ENCODE data around the gene SIN3B. TPM values are rescaled to one million over a fixed set of nuclear protein-coding genes. Genes with fewer than 3 reads are reported as not detected.

SIN3B gene
- total and polyA plus RNA-seq, 2 donors (not counting 1 experiment from before 2014, with no cell fraction given), result 118 to 138 TPM

- Histone ChIP-seq H3K4me2 (replicated peaks; ENCODE audit: low read depth, low read length, poor library complexity, severe bottlenecking) (no peak overlapping the region), H3K9ac (ENCODE audit: low read length) (no peak overlapping the region), H3K9me3 (ENCODE audit: control extremely low read depth in 1 of 3, control insufficient read depth in 2 of 3, insufficient read depth in 1 of 3, low read length in 2 of 3) (peaks cover 4 to 26% (median 16%) of the 10 kb centered on the region in 3 donors), H3K79me2 (ENCODE audit: control insufficient read depth, insufficient read depth, low read length) (no peaks in the 10 kb centered on the region), H4K20me1 (ENCODE audit: control insufficient read depth, insufficient read depth, low read length, poor library complexity, severe bottlenecking) (no peaks in the 10 kb centered on the region), H3K27me3 (replicated peaks in 1 of 4; ENCODE audit: control extremely low read depth in 1 of 4, control insufficient read depth in 3 of 4, insufficient read depth in 4 of 4, low read length in 3 of 4) (no peaks in the 10 kb centered on the region), H3K4me1 (ENCODE audit: control insufficient read depth in 2 of 2, insufficient read depth in 2 of 2, low read length in 2 of 2) (no peaks in the 10 kb centered on the region), H3K36me3 (replicated peaks in 1 of 2; ENCODE audit: control extremely low read depth in 1 of 2, control insufficient read depth in 1 of 2, extremely low read depth in 1 of 2, insufficient read depth in 2 of 2, low read length in 1 of 2) (no peaks in the 10 kb centered on the region), H3K4me3 (ENCODE audit: control extremely low read depth in 1 of 5, extremely low read depth in 1 of 5, insufficient read depth in 1 of 5, low read depth in 2 of 5, low read length in 4 of 5) (no peak overlapping the region), H2AFZ (ENCODE audit: insufficient read depth, low read depth, low read length, poor library complexity, severe bottlenecking) (no peak overlapping the region), H3K27ac (ENCODE audit: low read length in 2 of 2) (no peak overlapping the region)
- intact Hi-C loops (cut with micrococcal nuclease), result no loop called here
- CTCF ChIA-PET, result interaction anchor here (1.5 kb wide), 1 partner anchor 9 kb away, joined by 6 read pairs; no protein-coding TSS in a partner anchor
- no peak for TF ChIP-seq EZH2 (IDR thresholded peaks at IDR 0.05; ENCODE audit: borderline replicate concordance, insufficient read depth, low read depth, low read length, poor library complexity, severe bottlenecking)
- TF ChIP-seq CTCF (IDR thresholded peaks at IDR 0.05), result no peak
- Mint-ChIP-seq H3K4me3 (no peak overlapping the region), H3K9me3 (ENCODE audit: insufficient read depth) (peaks cover 6% of the 10 kb centered on the region), H3K27ac (no peak overlapping the region), H3K4me1 (no peaks in the 10 kb centered on the region), H3K27me3 (peaks cover 3% of the 10 kb centered on the region)
- no CpG with 5 or more reads among the region's 2 CpGs for WGBS (ENCODE audit: insufficient coverage)
- ATAC-seq (ENCODE audit: low read depth) (no peak), DNase-seq (no peak)
- POLR2A ChIA-PET, result no interaction called here
Measured at GRCh38 chr19:16788479-16788878, 40.7 kb upstream of the SIN3B start.

GRCh38 chr19:16789238-16789637 is 40.0 kb upstream of the SIN3B start:
- intact Hi-C loops (cut with micrococcal nuclease), result no loop called here
- Mint-ChIP-seq H3K4me3 (no peak overlapping the region), H3K4me1 (no peaks in the 10 kb centered on the region)

More at GRCh38 chr19:16789238-16789637, 40.0 kb upstream of the SIN3B start:
- no peaks in the 10 kb centered on the region for H3K27me3 ChIP-seq (replicated peaks in 1 of 4; ENCODE audit: control extremely low read depth in 1 of 4, control insufficient read depth in 3 of 4, insufficient read depth in 4 of 4, low read length in 3 of 4)
- H3K9me3 ChIP-seq (ENCODE audit: control extremely low read depth in 1 of 3, control insufficient read depth in 2 of 3, insufficient read depth in 1 of 3, low read length in 2 of 3), result peaks cover 4 to 26% (median 16%) of the 10 kb centered on the region in 3 donors
- H4K20me1 ChIP-seq (ENCODE audit: control insufficient read depth, insufficient read depth, low read length, poor library complexity, severe bottlenecking), result no peaks in the 10 kb centered on the region
- H3K4me1 ChIP-seq (ENCODE audit: control insufficient read depth in 2 of 2, insufficient read depth in 2 of 2, low read length in 2 of 2), result no peaks in the 10 kb centered on the region
- DNase-seq (no peak), ATAC-seq (ENCODE audit: low read depth) (no peak)
- no peak overlapping the region for H3K9ac ChIP-seq (ENCODE audit: low read length)
- H3K27me3 Mint-ChIP-seq, result peaks cover 3% of the 10 kb centered on the region
- ChIA-PET POLR2A (no interaction called here), CTCF (interaction anchor here (1.5 kb wide), 1 partner anchor 10 kb away, joined by 6 read pairs; no protein-coding TSS in a partner anchor)
- no peak overlapping the region for H3K27ac Mint-ChIP-seq
- no peak for TF ChIP-seq EZH2 (IDR thresholded peaks at IDR 0.05; ENCODE audit: borderline replicate concordance, insufficient read depth, low read depth, low read length, poor library complexity, severe bottlenecking)
- WGBS (ENCODE audit: insufficient coverage), result no CpG with 5 or more reads among the region's 1 CpG
- no peak overlapping the region for H2AFZ ChIP-seq (ENCODE audit: insufficient read depth, low read depth, low read length, poor library complexity, severe bottlenecking)
- no peak overlapping the region for H3K4me3 ChIP-seq (ENCODE audit: control extremely low read depth in 1 of 5, extremely low read depth in 1 of 5, insufficient read depth in 1 of 5, low read depth in 2 of 5, low read length in 4 of 5)
- no peak overlapping the region for H3K4me2 ChIP-seq (replicated peaks; ENCODE audit: low read depth, low read length, poor library complexity, severe bottlenecking)
- H3K79me2 ChIP-seq (ENCODE audit: control insufficient read depth, insufficient read depth, low read length), result no peaks in the 10 kb centered on the region
- H3K9me3 Mint-ChIP-seq (ENCODE audit: insufficient read depth), result peaks cover 6% of the 10 kb centered on the region
- H3K36me3 ChIP-seq (replicated peaks in 1 of 2; ENCODE audit: control extremely low read depth in 1 of 2, control insufficient read depth in 1 of 2, extremely low read depth in 1 of 2, insufficient read depth in 2 of 2, low read length in 1 of 2), result no peaks in the 10 kb centered on the region
- no peak overlapping the region for H3K27ac ChIP-seq (ENCODE audit: low read length in 2 of 2)

Measured in B cell (primary cell).